ENCODE results near the gene MMP24. TPM values are rescaled to one million over a fixed set of nuclear protein-coding genes. Genes with fewer than 3 reads are reported as not detected.

Gene MMP24
- total RNA-seq, 1 experiment from 2014 or later: not detected

DNA sequence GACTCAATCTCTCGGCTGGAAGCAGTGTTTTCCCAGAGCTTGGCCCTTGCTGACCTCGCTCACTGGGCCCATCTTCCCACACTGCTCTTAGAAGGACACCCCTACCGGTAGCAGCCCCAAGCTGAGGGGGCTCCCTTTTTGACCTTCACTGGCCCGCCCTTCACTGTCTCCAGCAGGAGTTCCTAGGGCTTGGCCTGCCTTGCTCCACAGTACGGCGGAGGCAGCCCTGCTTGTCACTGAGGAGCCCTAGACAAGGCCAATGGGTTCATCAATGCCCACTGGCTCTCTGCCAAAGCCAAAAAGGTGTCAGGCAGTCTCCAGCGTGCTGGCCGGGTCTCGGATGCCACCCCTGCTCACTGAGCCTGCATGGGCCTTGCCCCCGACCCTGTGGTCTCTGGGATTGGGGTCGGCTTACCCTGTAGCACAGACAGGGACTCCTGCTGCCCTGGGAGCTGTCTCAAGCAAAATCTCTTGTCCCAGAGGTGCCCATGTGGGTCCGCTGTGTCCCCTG lies 49.3 kb downstream of the MMP24 start:
- intact Hi-C loops (cut with micrococcal nuclease): no loop called here
- Mint-ChIP-seq H3K27ac (ENCODE audit: low read depth, unreplicated experiment) (no peak overlapping the region), H3K27me3 (ENCODE audit: insufficient read depth, unreplicated experiment) (no peaks in the 10 kb centered on the region), H3K9me3 (ENCODE audit: unreplicated experiment) (no peaks in the 10 kb centered on the region), H3K4me1 (ENCODE audit: insufficient read depth, unreplicated experiment) (peaks cover 26% of the 10 kb centered on the region), H3K36me3 (ENCODE audit: insufficient read depth, unreplicated experiment) (peaks cover 47% of the 10 kb centered on the region), H3K4me3 (ENCODE audit: unreplicated experiment) (no peak overlapping the region)
- TF ChIP-seq, protein P1, sequence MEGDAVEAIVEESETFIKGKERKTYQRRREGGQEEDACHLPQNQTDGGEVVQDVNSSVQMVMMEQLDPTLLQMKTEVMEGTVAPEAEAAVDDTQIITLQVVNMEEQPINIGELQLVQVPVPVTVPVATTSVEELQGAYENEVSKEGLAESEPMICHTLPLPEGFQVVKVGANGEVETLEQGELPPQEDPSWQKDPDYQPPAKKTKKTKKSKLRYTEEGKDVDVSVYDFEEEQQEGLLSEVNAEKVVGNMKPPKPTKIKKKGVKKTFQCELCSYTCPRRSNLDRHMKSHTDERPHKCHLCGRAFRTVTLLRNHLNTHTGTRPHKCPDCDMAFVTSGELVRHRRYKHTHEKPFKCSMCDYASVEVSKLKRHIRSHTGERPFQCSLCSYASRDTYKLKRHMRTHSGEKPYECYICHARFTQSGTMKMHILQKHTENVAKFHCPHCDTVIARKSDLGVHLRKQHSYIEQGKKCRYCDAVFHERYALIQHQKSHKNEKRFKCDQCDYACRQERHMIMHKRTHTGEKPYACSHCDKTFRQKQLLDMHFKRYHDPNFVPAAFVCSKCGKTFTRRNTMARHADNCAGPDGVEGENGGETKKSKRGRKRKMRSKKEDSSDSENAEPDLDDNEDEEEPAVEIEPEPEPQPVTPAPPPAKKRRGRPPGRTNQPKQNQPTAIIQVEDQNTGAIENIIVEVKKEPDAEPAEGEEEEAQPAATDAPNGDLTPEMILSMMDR (IDR thresholded peaks at IDR 0.05; ENCODE audit: unreplicated experiment): no peak
- no TSS peak for BruUV-seq (replicated peaks)
- POLR2A ChIA-PET: interaction anchor here (0.6 to 7.3 kb wide), 3 partner anchors 10 to 31 kb away, joined by 4 to 92 read pairs (median 4); no protein-coding TSS in a partner anchor
- DNase-seq (ENCODE audit: unreplicated experiment): no peak
- CTCF ChIA-PET: interaction anchor here (0.6 to 1.3 kb wide), 6 partner anchors 29 to 180 kb away, joined by 3 to 5 read pairs (median 3); no protein-coding TSS in a partner anchor

- TF ChIP-seq, protein P1 (IDR thresholded peaks at IDR 0.05; ENCODE audit: unreplicated experiment): no peak
- ChIA-PET CTCF (interaction anchor here (0.6 to 1.6 kb wide), 8 partner anchors 26 to 171 kb away, joined by 3 to 9 read pairs (median 4); no protein-coding TSS in a partner anchor), POLR2A (interaction anchor here (0.5 to 7.3 kb wide), 6 partner anchors 8 to 178 kb away, joined by 3 to 92 read pairs (median 15); partner anchors contain the start of genes CEP250, EDEM2 and EIF6)
- no peak for DNase-seq (ENCODE audit: unreplicated experiment)
- intact Hi-C loops (cut with micrococcal nuclease): no loop called here
- no peaks in the 10 kb centered on the region for H3K27me3 Mint-ChIP-seq (ENCODE audit: insufficient read depth, unreplicated experiment)
- peaks cover 52% of the 10 kb centered on the region for H3K36me3 Mint-ChIP-seq (ENCODE audit: insufficient read depth, unreplicated experiment)
- peak overlapping the region; percentile 98 for H3K4me3 Mint-ChIP-seq (ENCODE audit: unreplicated experiment)
- BruUV-seq (replicated peaks): no TSS peak
- H3K27ac Mint-ChIP-seq (ENCODE audit: low read depth, unreplicated experiment): no peak overlapping the region
- H3K9me3 Mint-ChIP-seq (ENCODE audit: unreplicated experiment): no peaks in the 10 kb centered on the region
- H3K4me1 Mint-ChIP-seq (ENCODE audit: insufficient read depth, unreplicated experiment): peaks cover 26% of the 10 kb centered on the region
Observed at GRCh38 chr20:35276408-35276807, 49.9 kb downstream of the MMP24 start.

- intact Hi-C loops (cut with micrococcal nuclease): no loop called here
- Mint-ChIP-seq H3K4me3 (ENCODE audit: unreplicated experiment) (peak overlapping the region; percentile 98), H3K27ac (ENCODE audit: low read depth, unreplicated experiment) (peak overlapping the region; percentile 87), H3K27me3 (ENCODE audit: insufficient read depth, unreplicated experiment) (no peaks in the 10 kb centered on the region), H3K36me3 (ENCODE audit: insufficient read depth, unreplicated experiment) (peaks cover 60% of the 10 kb centered on the region), H3K4me1 (ENCODE audit: insufficient read depth, unreplicated experiment) (peaks cover 26% of the 10 kb centered on the region), H3K9me3 (ENCODE audit: unreplicated experiment) (no peaks in the 10 kb centered on the region)
- no peak for DNase-seq (ENCODE audit: unreplicated experiment)
- ChIA-PET CTCF (interaction anchor here (0.6 to 3.5 kb wide), 7 partner anchors 17 to 190 kb away, joined by 3 to 22 read pairs (median 4); no protein-coding TSS in a partner anchor), POLR2A (interaction anchor here (1.0 to 7.3 kb wide), 11 partner anchors 8 to 370 kb away, joined by 3 to 92 read pairs (median 4); partner anchors contain the start of genes CEP250, EDEM2 and UQCC1)
- TF ChIP-seq, protein P1 (IDR thresholded peaks at IDR 0.05; ENCODE audit: unreplicated experiment): no peak
- BruUV-seq (replicated peaks): TSS peak; percentile 15
Observed at GRCh38 chr20:35277127-35277526, 50.6 kb downstream of the MMP24 start.

DNA sequence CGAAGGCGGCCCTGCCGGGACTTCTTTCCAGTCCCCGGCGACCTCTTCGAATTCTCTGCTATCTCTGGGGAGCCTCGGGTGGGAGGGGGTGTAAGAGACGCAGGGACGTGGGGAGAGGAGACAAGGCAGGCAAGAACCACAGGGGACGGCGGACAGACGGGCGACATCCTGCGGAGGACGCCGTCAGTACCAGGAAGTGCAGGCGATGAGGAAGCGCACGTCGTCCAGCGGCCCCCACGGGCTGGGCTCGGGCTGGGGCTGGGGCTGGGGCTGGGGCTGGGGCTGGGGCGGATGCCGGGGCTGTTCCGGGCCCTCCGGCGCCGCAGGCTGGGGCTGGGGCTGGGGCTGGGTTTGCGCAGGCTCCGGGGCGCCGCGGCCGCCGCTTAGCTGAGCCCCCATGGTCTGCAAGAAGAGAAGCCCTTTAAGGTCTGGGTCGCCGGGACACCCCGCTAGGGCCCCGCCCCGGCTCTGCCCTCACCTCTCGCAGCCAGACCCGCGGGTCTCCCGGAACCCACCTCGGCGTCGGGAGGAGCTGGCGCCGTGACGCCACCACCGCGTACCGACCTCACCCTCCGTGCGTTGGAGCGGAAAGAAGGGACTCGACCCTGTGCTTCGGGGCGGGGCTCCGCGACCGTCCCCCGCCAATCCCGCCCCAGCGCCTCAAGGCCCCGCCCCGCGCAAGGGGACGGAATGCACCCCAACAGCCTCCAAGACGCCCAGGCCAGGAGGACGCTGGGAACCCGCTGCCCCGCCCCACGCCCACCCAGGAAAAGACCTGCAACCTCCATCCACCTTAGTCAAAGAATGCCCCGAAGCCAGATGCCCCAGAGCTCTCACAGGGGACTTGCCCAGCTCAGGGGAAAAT lies 51.3 kb downstream of the MMP24 start, which contains the start of gene MMP24OS:
Gene MMP24OS, minus strand, starts transcription at position 592 of the 865 bp plus-strand sequence. Its CDS starts 193 bp downstream, at position 399.
- intact Hi-C loops (cut with micrococcal nuclease): no loop called here
- Mint-ChIP-seq H3K4me1 (ENCODE audit: insufficient read depth, unreplicated experiment) (peaks cover 26% of the 10 kb centered on the region), H3K4me3 (ENCODE audit: unreplicated experiment) (peak within 1 kb of the TSS; percentile 98), H3K9me3 (ENCODE audit: unreplicated experiment) (no peaks in the 10 kb centered on the region), H3K27me3 (ENCODE audit: insufficient read depth, unreplicated experiment) (no peaks in the 10 kb centered on the region), H3K36me3 (ENCODE audit: insufficient read depth, unreplicated experiment) (peaks cover 66% of the 10 kb centered on the region), H3K27ac (ENCODE audit: low read depth, unreplicated experiment) (peak within 1 kb of the TSS; percentile 87)
- no TSS peak for BruUV-seq (replicated peaks)
- DNase-seq (ENCODE audit: unreplicated experiment): peak; percentile 86
- POLR2A ChIA-PET: interaction anchor here (0.6 to 7.3 kb wide), 20 partner anchors 9 to 370 kb away, joined by 3 to 92 read pairs (median 3); partner anchors contain the start of genes CEP250, EDEM2, SPAG4 and UQCC1
- CTCF ChIA-PET: interaction anchor here (0.6 to 3.5 kb wide), 10 partner anchors 18 to 316 kb away, joined by 3 to 22 read pairs (median 4); partner anchors contain the start of gene CEP250
- TF ChIP-seq, protein P1 (IDR thresholded peaks at IDR 0.05; ENCODE audit: unreplicated experiment): no peak
